Adipocyte (in vitro differentiated cells): ENCODE results near the gene SURF1.

Experiments
- DNase-seq: peaks from one replicate; pipeline ENCODE4 v3.0.0-alpha.2; 2015; ENCODE audit warnings: low read depth
- H3K27me3 ChIP-seq: replicated peaks from 2 replicates; pipeline ENCODE4 v1.7.0; 2013; ENCODE audit warnings: mild to moderate bottlenecking, low read length, moderate library complexity; ENCODE audit not compliant: control insufficient read depth, insufficient read depth
- H3K36me3 ChIP-seq: 2 replicates; pipeline ENCODE4 v1.7.0; 2013; ENCODE audit warnings: low read length, mild to moderate bottlenecking, moderate library complexity; ENCODE audit not compliant: control insufficient read depth, insufficient read depth, severe bottlenecking
- H3K4me1 ChIP-seq: 2 replicates; pipeline ENCODE4 v1.7.0; 2013; ENCODE audit warnings: mild to moderate bottlenecking, low read length, moderate library complexity; ENCODE audit not compliant: control insufficient read depth, insufficient read depth
- H3K4me3 ChIP-seq: 2 replicates; pipeline ENCODE4 v1.7.0; 2013; ENCODE audit warnings: mild to moderate bottlenecking, low read length, moderate library complexity
- H3K9ac ChIP-seq: 2 replicates; pipeline ENCODE4 v1.7.0; 2013; ENCODE audit warnings: mild to moderate bottlenecking, low read length, moderate library complexity
- H3K9me3 ChIP-seq: 2 replicates; pipeline ENCODE4 v1.7.0; 2013; ENCODE audit warnings: mild to moderate bottlenecking, low read length, moderate library complexity; ENCODE audit not compliant: control insufficient read depth

SURF1 gene

GRCh38 chr9:133371261-133371711 is 15.0 kb upstream of the SURF1 start:
- DNase-seq: no peak

DNA sequence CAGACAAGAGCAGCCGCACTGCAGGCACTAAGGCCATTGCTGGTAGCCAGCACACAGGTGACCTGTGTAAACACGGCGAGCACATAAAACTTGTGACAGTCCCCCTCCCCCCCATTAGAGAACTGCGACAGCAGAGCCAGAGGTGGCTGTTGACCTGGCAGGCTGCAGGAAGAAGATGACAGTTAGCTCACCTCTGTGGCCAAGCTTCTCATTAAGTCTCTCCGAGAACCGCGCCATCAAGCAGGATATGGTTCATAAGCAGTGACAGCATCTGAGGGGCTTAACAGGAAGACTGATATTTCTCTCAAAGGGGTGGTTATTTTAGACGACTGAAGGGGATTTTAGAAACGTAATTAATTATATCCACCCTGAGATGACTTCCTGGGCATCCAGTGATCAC is 14.4 kb upstream of the SURF1 start:
- peaks cover 69% of the 10 kb centered on the region for H3K4me1 ChIP-seq
- no peak overlapping the region for H3K4me3 ChIP-seq
- H3K36me3 ChIP-seq: peaks cover 47% of the 10 kb centered on the region
- no peak overlapping the region for H3K9ac ChIP-seq
- H3K9me3 ChIP-seq: no peaks in the 10 kb centered on the region
- H3K27me3 ChIP-seq: no peaks in the 10 kb centered on the region
- no peak for DNase-seq

More at GRCh38 chr9:133371261-133371711, 15.0 kb upstream of the SURF1 start:
- Histone ChIP-seq H3K4me3 (peak overlapping the region; percentile 20), H3K4me1 (peaks cover 69% of the 10 kb centered on the region), H3K9me3 (no peaks in the 10 kb centered on the region), H3K27me3 (no peaks in the 10 kb centered on the region), H3K36me3 (peaks cover 41% of the 10 kb centered on the region), H3K9ac (peak overlapping the region; percentile 53)

DNA sequence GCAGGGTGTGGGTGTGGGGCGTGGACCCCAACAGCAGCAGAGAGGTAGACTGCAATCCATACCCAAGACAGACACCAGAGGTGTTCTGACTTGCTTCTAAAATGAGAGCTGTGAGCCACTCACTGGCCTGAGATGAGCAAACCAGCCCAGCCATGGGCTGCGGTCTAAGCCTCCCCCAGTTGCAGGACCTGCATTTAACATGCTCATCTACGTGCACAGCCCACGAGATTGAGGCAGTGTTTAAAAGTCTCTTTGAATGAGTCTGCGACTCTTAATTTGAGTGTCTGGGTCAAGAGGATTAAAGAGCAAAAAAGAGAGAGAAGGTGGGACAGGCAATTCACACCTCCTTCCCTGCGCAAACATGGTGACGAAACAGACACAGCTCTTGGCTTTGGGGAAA is 13.6 kb upstream of the SURF1 start:
- Histone ChIP-seq H3K9ac (no peak overlapping the region), H3K4me3 (no peak overlapping the region), H3K36me3 (peaks cover 54% of the 10 kb centered on the region), H3K4me1 (peaks cover 69% of the 10 kb centered on the region), H3K9me3 (no peaks in the 10 kb centered on the region), H3K27me3 (no peaks in the 10 kb centered on the region)
- no peak for DNase-seq

- no peak overlapping the region for H3K9ac ChIP-seq
- H3K36me3 ChIP-seq: peaks cover 57% of the 10 kb centered on the region
- no peak overlapping the region for H3K4me3 ChIP-seq
- DNase-seq: no peak
- no peaks in the 10 kb centered on the region for H3K9me3 ChIP-seq
- peaks cover 69% of the 10 kb centered on the region for H3K4me1 ChIP-seq
- no peaks in the 10 kb centered on the region for H3K27me3 ChIP-seq
Measured at GRCh38 chr9:133369422-133369821, 13.1 kb upstream of the SURF1 start.

DNA sequence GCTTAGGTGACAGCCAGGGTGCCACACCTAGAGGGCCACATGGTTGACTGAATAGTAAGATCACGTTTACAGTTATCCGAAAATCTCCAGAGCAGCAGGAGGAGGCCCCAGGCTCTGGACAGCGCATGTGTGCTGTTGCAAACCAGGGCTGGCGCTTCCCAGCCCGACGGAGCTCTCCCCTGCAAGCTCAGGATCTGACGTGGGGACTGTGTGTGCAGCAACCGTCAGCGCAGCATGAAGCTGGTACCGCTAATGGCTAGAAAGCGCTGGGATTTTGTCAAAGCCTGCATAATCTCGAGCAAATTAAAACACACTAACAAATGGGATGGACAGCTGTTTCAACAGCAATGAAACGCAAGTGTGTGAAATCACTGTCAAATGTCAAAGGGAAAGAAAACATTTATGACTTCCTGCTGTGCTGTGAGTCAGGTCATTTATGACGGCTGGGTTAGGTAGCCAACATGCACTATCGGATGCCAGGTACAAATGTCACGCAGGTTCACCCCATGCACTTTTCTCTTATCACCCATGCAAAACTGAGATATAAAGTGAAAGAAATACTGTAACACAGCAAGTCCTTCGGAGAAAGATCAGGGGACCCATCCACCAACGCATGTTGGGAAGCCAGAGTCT is 12.1 kb upstream of the SURF1 start:
- H3K4me1 ChIP-seq: peaks cover 60% of the 10 kb centered on the region
- peaks cover 66% of the 10 kb centered on the region for H3K36me3 ChIP-seq
- peak overlapping the region; percentile 16 for H3K4me3 ChIP-seq
- peak overlapping the region; percentile 11 for H3K9ac ChIP-seq
- H3K9me3 ChIP-seq: no peaks in the 10 kb centered on the region
- no peaks in the 10 kb centered on the region for H3K27me3 ChIP-seq
- DNase-seq: no peak

DNA sequence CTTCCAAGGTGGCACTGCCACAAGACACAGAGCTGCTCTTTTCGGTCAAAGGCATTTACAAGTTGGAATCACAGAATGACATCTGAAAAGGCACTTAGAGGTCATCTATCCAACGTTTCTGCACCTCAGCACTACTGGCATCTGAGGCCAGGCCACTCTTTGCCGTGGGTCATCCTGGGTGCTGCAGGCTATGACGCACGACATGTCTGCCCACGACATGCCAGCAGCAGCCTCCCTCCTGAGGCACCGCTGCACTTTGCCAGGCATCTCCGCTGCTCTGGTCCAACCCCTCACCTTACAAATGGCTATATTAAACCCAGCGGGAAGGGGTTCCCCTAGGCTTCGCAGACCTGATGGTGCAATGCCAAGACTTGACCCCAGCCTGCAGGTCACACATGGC is 11.5 kb upstream of the SURF1 start:
- no peak for DNase-seq
- peak overlapping the region; percentile 16 for H3K4me3 ChIP-seq
- no peaks in the 10 kb centered on the region for H3K9me3 ChIP-seq
- H3K36me3 ChIP-seq: peaks cover 68% of the 10 kb centered on the region
- H3K27me3 ChIP-seq: no peaks in the 10 kb centered on the region
- H3K9ac ChIP-seq: peak overlapping the region; percentile 11
- H3K4me1 ChIP-seq: peaks cover 57% of the 10 kb centered on the region

DNA sequence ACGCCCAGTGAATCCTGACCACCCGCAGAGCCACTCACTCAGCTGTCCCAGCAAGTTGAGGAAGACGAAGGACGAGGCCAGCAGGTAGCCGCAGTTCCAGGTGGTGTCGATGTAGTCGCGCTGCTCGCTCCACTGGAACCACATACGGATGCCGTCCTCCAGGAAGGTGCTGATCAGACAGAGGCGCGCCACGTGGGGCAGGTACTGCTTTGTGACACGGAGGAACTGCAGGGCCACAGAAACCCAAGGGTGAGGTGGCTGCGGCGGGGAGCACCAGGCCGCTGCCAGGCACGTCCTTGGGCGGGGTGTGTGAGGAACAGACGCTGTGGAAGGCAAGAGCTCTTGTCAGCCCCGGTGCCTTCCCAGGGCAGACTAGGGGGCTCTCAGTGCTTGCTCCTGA is 10.9 kb upstream of the SURF1 start:
- H3K36me3 ChIP-seq: peaks cover 68% of the 10 kb centered on the region

DNA sequence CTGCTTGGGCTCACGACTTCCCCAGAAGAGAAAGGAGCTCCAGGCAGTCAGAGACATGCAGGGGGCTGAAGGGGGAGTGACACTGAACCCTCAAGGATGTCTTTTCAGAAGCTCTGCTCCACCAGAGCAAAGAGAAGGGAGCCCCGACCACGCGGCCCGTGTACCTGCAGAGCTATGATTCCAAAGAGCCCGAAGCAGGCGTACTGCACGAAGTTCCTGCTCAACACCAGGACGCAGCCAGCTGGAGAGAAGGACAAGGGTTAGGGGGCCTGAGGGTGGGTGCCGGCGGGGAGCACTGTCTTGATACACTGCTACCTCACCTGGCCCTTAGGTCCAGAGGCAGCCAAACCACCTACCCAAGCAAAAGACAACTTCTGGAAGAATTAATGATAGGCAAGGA is 10.1 kb upstream of the SURF1 start:
- Histone ChIP-seq H3K9ac (no peak overlapping the region), H3K9me3 (no peaks in the 10 kb centered on the region), H3K27me3 (no peaks in the 10 kb centered on the region), H3K4me1 (peaks cover 48% of the 10 kb centered on the region), H3K36me3 (peaks cover 75% of the 10 kb centered on the region), H3K4me3 (no peak overlapping the region)
- no peak for DNase-seq

More for the DNA sequence above, 10.9 kb upstream of the SURF1 start:
- DNase-seq: no peak
- Histone ChIP-seq H3K9me3 (no peaks in the 10 kb centered on the region), H3K4me3 (no peak overlapping the region), H3K9ac (peak overlapping the region; percentile 11), H3K4me1 (peaks cover 56% of the 10 kb centered on the region), H3K27me3 (no peaks in the 10 kb centered on the region)

- no peak overlapping the region for H3K9ac ChIP-seq
- H3K27me3 ChIP-seq: no peaks in the 10 kb centered on the region
- H3K4me3 ChIP-seq: no peak overlapping the region
- H3K9me3 ChIP-seq: no peaks in the 10 kb centered on the region
- peaks cover 76% of the 10 kb centered on the region for H3K36me3 ChIP-seq
- H3K4me1 ChIP-seq: peaks cover 23% of the 10 kb centered on the region
- no peak for DNase-seq
Measured at GRCh38 chr9:133362359-133363044, 6.2 kb upstream of the SURF1 start.

DNA sequence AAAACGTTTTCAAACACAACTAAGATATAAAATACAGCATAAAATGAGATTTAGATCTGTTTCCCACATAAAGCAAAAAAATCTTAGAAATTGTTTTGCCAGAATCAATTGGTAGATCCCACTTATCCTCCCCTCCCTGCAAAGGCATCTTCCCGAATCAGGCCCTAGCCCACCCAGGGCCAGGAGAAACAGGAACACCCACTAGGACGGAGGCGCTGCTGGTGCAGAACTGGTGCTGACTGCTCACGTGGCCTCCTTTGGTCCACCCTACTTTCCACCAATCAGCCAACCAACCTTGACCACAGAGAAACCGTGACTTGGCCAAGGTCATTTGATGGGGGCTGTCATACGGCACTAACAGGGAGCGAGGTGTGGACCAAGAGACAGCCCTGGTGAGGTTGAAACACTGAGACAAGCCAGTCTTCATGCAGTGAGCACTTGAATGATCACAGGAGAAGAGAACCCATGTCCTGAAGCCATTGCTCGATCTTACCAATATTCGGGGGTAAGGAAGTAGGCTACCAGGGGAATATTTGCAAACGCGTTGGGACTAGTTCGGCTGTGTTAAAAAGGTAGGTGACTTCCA is 5.3 kb upstream of the SURF1 start:
- H3K27me3 ChIP-seq: no peaks in the 10 kb centered on the region
- peaks cover 67% of the 10 kb centered on the region for H3K36me3 ChIP-seq
- no peak for DNase-seq
- H3K4me1 ChIP-seq: peaks cover 27% of the 10 kb centered on the region
- no peaks in the 10 kb centered on the region for H3K9me3 ChIP-seq
- H3K4me3 ChIP-seq: no peak overlapping the region
- no peak overlapping the region for H3K9ac ChIP-seq
